Measurements from ENCODE around the gene SLC6A20.

The SLC6A20 gene

GRCh38 chr3:45773714-45774449 lies 22.5 kb downstream of the SLC6A20 start:
- Histone ChIP-seq H3K4me3 (ENCODE audit: low read depth in 1 of 2, low read length in 2 of 2) (peak overlapping the region in 1 of 2 donors; percentile 8), H3K9me3 (ENCODE audit: control insufficient read depth in 1 of 2, low read length in 2 of 2) (no peaks in the 10 kb centered on the region), H3K27ac (ENCODE audit: low read depth, low read length) (no peak overlapping the region), H3K36me3 (ENCODE audit: control insufficient read depth in 1 of 2, insufficient read depth in 2 of 2, low read length in 2 of 2) (peaks cover 0 to 8% of the 10 kb centered on the region in 2 donors), H3K4me1 (ENCODE audit: control insufficient read depth in 1 of 2, insufficient read depth in 2 of 2, low read length in 2 of 2) (peaks cover 67 to 68% of the 10 kb centered on the region in 2 donors), H3K9ac (ENCODE audit: low read depth in 1 of 2, low read length in 2 of 2) (no peak overlapping the region), H3K27me3 (ENCODE audit: control insufficient read depth in 1 of 2, insufficient read depth in 2 of 2, low read length in 2 of 2) (no peaks in the 10 kb centered on the region)

- no peaks in the 10 kb centered on the region for H3K9me3 ChIP-seq (ENCODE audit: control insufficient read depth in 1 of 2, low read length in 2 of 2)
- no peak overlapping the region for H3K4me3 ChIP-seq (ENCODE audit: low read depth in 1 of 2, low read length in 2 of 2)
- H3K4me1 ChIP-seq (ENCODE audit: control insufficient read depth in 1 of 2, insufficient read depth in 2 of 2, low read length in 2 of 2), result peaks cover 59 to 60% of the 10 kb centered on the region in 2 donors
- H3K27ac ChIP-seq (ENCODE audit: low read depth, low read length), result no peak overlapping the region
- H3K36me3 ChIP-seq (ENCODE audit: control insufficient read depth in 1 of 2, insufficient read depth in 2 of 2, low read length in 2 of 2), result peaks cover 0 to 8% of the 10 kb centered on the region in 2 donors
- H3K27me3 ChIP-seq (ENCODE audit: control insufficient read depth in 1 of 2, insufficient read depth in 2 of 2, low read length in 2 of 2), result no peaks in the 10 kb centered on the region
- H3K9ac ChIP-seq (ENCODE audit: low read depth in 1 of 2, low read length in 2 of 2), result no peak overlapping the region
Observed at GRCh38 chr3:45773072-45773471, 23.3 kb downstream of the SLC6A20 start.

- no peaks in the 10 kb centered on the region for H3K9me3 ChIP-seq (ENCODE audit: control insufficient read depth in 1 of 2, low read length in 2 of 2)
- H3K27ac ChIP-seq (ENCODE audit: low read depth, low read length), result no peak overlapping the region
- H3K4me3 ChIP-seq (ENCODE audit: low read depth in 1 of 2, low read length in 2 of 2), result no peak overlapping the region
- no peak overlapping the region for H3K9ac ChIP-seq (ENCODE audit: low read depth in 1 of 2, low read length in 2 of 2)
- H3K4me1 ChIP-seq (ENCODE audit: control insufficient read depth in 1 of 2, insufficient read depth in 2 of 2, low read length in 2 of 2), result peaks cover 53 to 54% of the 10 kb centered on the region in 2 donors
- no peaks in the 10 kb centered on the region for H3K27me3 ChIP-seq (ENCODE audit: control insufficient read depth in 1 of 2, insufficient read depth in 2 of 2, low read length in 2 of 2)
- H3K36me3 ChIP-seq (ENCODE audit: control insufficient read depth in 1 of 2, insufficient read depth in 2 of 2, low read length in 2 of 2), result peaks cover 0 to 8% of the 10 kb centered on the region in 2 donors
Observed at GRCh38 chr3:45772341-45773035, 23.8 kb downstream of the SLC6A20 start.

- Histone ChIP-seq H3K27ac (ENCODE audit: low read depth, low read length) (no peak overlapping the region), H3K4me1 (ENCODE audit: control insufficient read depth in 1 of 2, insufficient read depth in 2 of 2, low read length in 2 of 2) (peaks cover 47% of the 10 kb centered on the region in 2 donors), H3K4me3 (ENCODE audit: low read depth in 1 of 2, low read length in 2 of 2) (no peak overlapping the region), H3K9ac (ENCODE audit: low read depth in 1 of 2, low read length in 2 of 2) (no peak overlapping the region), H3K27me3 (ENCODE audit: control insufficient read depth in 1 of 2, insufficient read depth in 2 of 2, low read length in 2 of 2) (no peaks in the 10 kb centered on the region), H3K36me3 (ENCODE audit: control insufficient read depth in 1 of 2, insufficient read depth in 2 of 2, low read length in 2 of 2) (peaks cover 0 to 8% of the 10 kb centered on the region in 2 donors), H3K9me3 (ENCODE audit: control insufficient read depth in 1 of 2, low read length in 2 of 2) (no peaks in the 10 kb centered on the region)
Observed at GRCh38 chr3:45771831-45772230, 24.5 kb downstream of the SLC6A20 start.

GRCh38 chr3:45771166-45771775 lies 25.1 kb downstream of the SLC6A20 start:
- no peaks in the 10 kb centered on the region for H3K27me3 ChIP-seq (ENCODE audit: control insufficient read depth in 1 of 2, insufficient read depth in 2 of 2, low read length in 2 of 2)
- H3K36me3 ChIP-seq (ENCODE audit: control insufficient read depth in 1 of 2, insufficient read depth in 2 of 2, low read length in 2 of 2), result peaks cover 0 to 8% of the 10 kb centered on the region in 2 donors
- H3K4me1 ChIP-seq (ENCODE audit: control insufficient read depth in 1 of 2, insufficient read depth in 2 of 2, low read length in 2 of 2), result peaks cover 41 to 42% of the 10 kb centered on the region in 2 donors

GRCh38 chr3:45765958-45766357 lies 30.4 kb downstream of the SLC6A20 start:
- Histone ChIP-seq H3K9me3 (ENCODE audit: control insufficient read depth in 1 of 2, low read length in 2 of 2) (no peaks in the 10 kb centered on the region), H3K27me3 (ENCODE audit: control insufficient read depth in 1 of 2, insufficient read depth in 2 of 2, low read length in 2 of 2) (no peaks in the 10 kb centered on the region), H3K4me3 (ENCODE audit: low read depth in 1 of 2, low read length in 2 of 2) (no peak overlapping the region), H3K27ac (ENCODE audit: low read depth, low read length) (no peak overlapping the region), H3K4me1 (ENCODE audit: control insufficient read depth in 1 of 2, insufficient read depth in 2 of 2, low read length in 2 of 2) (peaks cover 0 to 4% of the 10 kb centered on the region in 2 donors), H3K9ac (ENCODE audit: low read depth in 1 of 2, low read length in 2 of 2) (no peak overlapping the region), H3K36me3 (ENCODE audit: control insufficient read depth in 1 of 2, insufficient read depth in 2 of 2, low read length in 2 of 2) (peaks cover 0 to 12% of the 10 kb centered on the region in 2 donors)

More at GRCh38 chr3:45771166-45771775, 25.1 kb downstream of the SLC6A20 start:
- H3K9ac ChIP-seq (ENCODE audit: low read depth in 1 of 2, low read length in 2 of 2), result no peak overlapping the region
- no peak overlapping the region for H3K4me3 ChIP-seq (ENCODE audit: low read depth in 1 of 2, low read length in 2 of 2)
- H3K27ac ChIP-seq (ENCODE audit: low read depth, low read length), result no peak overlapping the region
- no peaks in the 10 kb centered on the region for H3K9me3 ChIP-seq (ENCODE audit: control insufficient read depth in 1 of 2, low read length in 2 of 2)

- H3K4me1 ChIP-seq (ENCODE audit: control insufficient read depth in 1 of 2, insufficient read depth in 2 of 2, low read length in 2 of 2), result peaks cover 0 to 4% of the 10 kb centered on the region in 2 donors
Observed at GRCh38 chr3:45765266-45765851, 31.0 kb downstream of the SLC6A20 start.

GRCh38 chr3:45763303-45763675 lies 33.0 kb downstream of the SLC6A20 start:
- Histone ChIP-seq H3K36me3 (ENCODE audit: control insufficient read depth in 1 of 2, insufficient read depth in 2 of 2, low read length in 2 of 2) (peaks cover 0 to 14% of the 10 kb centered on the region in 2 donors), H3K4me1 (ENCODE audit: control insufficient read depth in 1 of 2, insufficient read depth in 2 of 2, low read length in 2 of 2) (peaks cover 0 to 4% of the 10 kb centered on the region in 2 donors), H3K9me3 (ENCODE audit: control insufficient read depth in 1 of 2, low read length in 2 of 2) (no peaks in the 10 kb centered on the region), H3K9ac (ENCODE audit: low read depth in 1 of 2, low read length in 2 of 2) (no peak overlapping the region), H3K27me3 (ENCODE audit: control insufficient read depth in 1 of 2, insufficient read depth in 2 of 2, low read length in 2 of 2) (no peaks in the 10 kb centered on the region), H3K27ac (ENCODE audit: low read depth, low read length) (no peak overlapping the region), H3K4me3 (ENCODE audit: low read depth in 1 of 2, low read length in 2 of 2) (no peak overlapping the region)

More at GRCh38 chr3:45765266-45765851, 31.0 kb downstream of the SLC6A20 start:
- H3K9me3 ChIP-seq (ENCODE audit: control insufficient read depth in 1 of 2, low read length in 2 of 2), result no peaks in the 10 kb centered on the region
- H3K27me3 ChIP-seq (ENCODE audit: control insufficient read depth in 1 of 2, insufficient read depth in 2 of 2, low read length in 2 of 2), result no peaks in the 10 kb centered on the region
- H3K36me3 ChIP-seq (ENCODE audit: control insufficient read depth in 1 of 2, insufficient read depth in 2 of 2, low read length in 2 of 2), result peaks cover 0 to 11% of the 10 kb centered on the region in 2 donors
- no peak overlapping the region for H3K27ac ChIP-seq (ENCODE audit: low read depth, low read length)
- no peak overlapping the region for H3K4me3 ChIP-seq (ENCODE audit: low read depth in 1 of 2, low read length in 2 of 2)
- H3K9ac ChIP-seq (ENCODE audit: low read depth in 1 of 2, low read length in 2 of 2), result no peak overlapping the region

- H3K36me3 ChIP-seq (ENCODE audit: control insufficient read depth in 1 of 2, insufficient read depth in 2 of 2, low read length in 2 of 2), result peaks cover 0 to 18% of the 10 kb centered on the region in 2 donors
- no peaks in the 10 kb centered on the region for H3K27me3 ChIP-seq (ENCODE audit: control insufficient read depth in 1 of 2, insufficient read depth in 2 of 2, low read length in 2 of 2)
- H3K4me3 ChIP-seq (ENCODE audit: low read depth in 1 of 2, low read length in 2 of 2), result no peak overlapping the region
- H3K4me1 ChIP-seq (ENCODE audit: control insufficient read depth in 1 of 2, insufficient read depth in 2 of 2, low read length in 2 of 2), result peaks cover 0 to 4% of the 10 kb centered on the region in 2 donors
- no peak overlapping the region for H3K9ac ChIP-seq (ENCODE audit: low read depth in 1 of 2, low read length in 2 of 2)
- H3K27ac ChIP-seq (ENCODE audit: low read depth, low read length), result no peak overlapping the region
- no peaks in the 10 kb centered on the region for H3K9me3 ChIP-seq (ENCODE audit: control insufficient read depth in 1 of 2, low read length in 2 of 2)
Observed at GRCh38 chr3:45762647-45763302, 33.6 kb downstream of the SLC6A20 start.
